Lung microvascular endothelial cell (primary cell): ENCODE measurements around the gene YIPF1. TPM values are rescaled to one million over a fixed set of nuclear protein-coding genes. Genes with fewer than 3 reads are reported as not detected.
A peak's percentile ranks its signal among the peaks of the same experiment; 100 is the strongest.
"Not testable (repeated sequence)": the region's sequence is repeated elsewhere in the genome, so short reads cannot be mapped to it uniquely, and the experiment has no call there.

Experiments used
- DNase-seq, 2 donors: peaks; one replicate each; pipeline versions ENCODE4 v3.0.0 to v3.0.0-alpha.2; 2010; ENCODE audit warnings: low read depth in 2 of 2
- total RNA-seq: library from RNA; depleted of rRNA; stranded (reverse); fragments of >200 nt; gene quantifications from 2 replicates; pipeline ENCODE4 v1.2.1, GENCODE V29; 2014

YIPF1 gene
- total RNA-seq, 1 donor from 2014 or later, result 19.4 TPM

DNA sequence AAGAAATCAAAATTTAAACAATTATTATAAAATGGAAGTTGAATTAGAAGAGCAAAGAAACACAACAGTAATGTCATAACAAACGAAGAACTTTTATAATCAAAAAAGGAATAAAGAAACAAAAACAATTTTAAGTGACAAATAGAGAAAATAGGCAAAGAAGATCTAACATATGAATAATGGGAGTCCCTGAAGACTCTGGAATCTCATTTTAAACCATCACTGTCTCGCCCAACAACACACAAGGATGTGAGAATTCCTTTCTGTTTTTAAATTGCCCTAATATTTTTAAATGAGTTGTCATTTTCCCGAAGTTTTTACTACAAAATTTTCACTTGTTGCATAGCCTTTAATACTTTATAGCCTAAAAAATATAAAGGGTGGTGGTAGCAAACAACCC lies 47.2 kb downstream of the YIPF1 start:
- no peak for DNase-seq

DNA sequence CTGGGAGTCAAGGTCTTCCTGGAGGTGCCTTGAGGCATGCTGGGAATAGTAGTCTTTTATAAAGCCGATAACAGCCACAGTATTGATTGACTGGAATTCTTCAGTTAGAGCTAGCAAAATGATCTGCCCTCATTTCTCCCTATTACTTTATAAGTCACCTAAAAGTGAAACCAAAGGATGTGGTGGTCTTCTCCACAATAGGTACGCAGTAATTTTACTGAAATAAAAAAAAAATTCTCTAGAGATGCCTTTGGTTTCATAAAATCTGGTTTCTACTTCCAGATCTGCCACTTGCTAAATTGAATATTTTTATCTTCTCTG lies 51.0 kb downstream of the YIPF1 start:
- no peak for DNase-seq

DNA sequence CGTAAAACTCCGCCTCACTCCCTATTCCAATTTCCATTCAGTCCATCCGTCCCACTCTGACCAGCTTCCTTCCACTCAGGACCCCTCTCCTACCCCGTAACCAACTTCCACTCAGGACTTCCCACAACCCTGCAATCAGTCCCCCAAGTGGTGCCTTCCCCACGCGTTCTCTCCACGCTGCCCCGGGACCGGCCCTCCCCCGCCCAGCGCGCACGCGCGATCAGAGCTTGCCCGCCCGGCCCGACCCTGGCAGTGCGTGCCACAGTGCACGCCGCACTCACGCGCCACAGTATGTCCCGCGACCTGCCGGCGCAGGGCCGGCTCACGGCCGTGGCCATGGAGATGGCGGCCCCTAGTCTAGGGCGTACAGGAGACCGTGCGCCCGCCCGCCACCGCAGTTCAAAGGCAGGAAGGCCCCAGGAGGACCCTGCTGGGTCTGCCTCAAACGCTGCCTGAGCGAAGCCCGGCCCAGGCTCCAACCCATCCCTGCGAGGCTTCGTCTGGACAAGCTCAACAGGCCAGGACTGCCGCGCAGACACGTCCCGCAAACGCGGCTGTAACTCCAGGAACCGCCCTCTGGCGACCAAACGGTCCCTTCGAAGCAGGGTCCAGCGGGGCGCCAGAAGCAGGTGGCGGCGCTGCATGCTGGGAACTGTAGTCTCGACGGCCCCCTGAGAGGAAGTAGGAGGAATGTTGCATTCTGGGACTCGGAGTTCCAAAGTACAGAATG lies 51.5 kb downstream of the YIPF1 start, which contains the start of gene NDC1:
NDC1 (minus strand) TSS at position 373 of the 730 bp plus-strand sequence; CDS start at position 338, 35 bp downstream.
- DNase-seq, result peak; percentile 96 to 97

DNA sequence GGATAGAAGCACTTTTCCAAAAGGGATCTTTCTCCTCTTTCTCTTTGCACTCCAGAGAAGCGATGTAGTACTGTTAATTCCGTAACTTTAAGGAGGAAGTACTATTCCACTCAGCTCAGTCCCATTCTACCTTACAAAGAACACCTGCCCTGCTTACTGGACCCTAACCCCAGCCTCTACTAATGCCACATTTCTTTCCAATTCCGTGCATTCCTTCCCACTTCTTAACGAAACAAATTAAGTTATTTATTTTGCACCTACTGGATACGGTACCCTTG lies 52.0 kb downstream of the YIPF1 start:
- no peak for DNase-seq

DNA sequence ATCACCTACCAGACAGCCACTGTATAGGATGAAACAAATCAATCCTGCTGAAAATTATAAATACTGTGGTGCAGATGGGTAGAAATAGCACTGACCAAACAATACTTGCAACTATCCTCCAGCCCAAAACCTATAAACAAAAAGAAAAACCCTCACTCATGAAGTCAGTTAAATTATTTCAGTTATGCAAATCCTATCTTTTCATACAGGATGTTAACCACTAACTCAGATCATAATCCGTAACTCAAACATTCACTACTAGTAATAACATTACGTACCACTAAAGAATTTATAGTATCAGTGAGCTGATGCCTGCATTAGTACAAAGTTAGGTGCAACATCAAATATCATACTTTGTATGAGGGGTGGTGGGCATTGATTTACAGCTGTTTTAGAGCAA lies 54.1 kb downstream of the YIPF1 start:
- DNase-seq, result no peak

DNA sequence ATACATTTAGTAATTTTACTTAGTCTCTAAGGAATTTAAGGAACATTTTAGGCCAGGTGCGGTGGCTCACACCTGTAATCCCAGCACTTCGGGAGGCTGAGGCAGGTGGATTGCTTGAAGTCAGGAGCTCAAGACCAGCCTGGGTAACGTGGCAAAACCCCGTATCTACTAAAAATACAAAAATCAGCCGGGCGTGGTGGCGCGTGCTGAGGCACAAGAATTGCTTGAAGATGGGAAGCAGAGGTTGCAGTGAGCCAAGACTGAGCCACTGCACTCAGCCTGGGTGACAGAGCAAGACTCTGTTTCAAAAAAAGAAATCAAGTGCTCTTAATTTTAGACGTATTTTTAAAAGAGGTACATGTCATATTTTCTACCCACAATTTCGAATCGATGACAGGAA lies 54.8 kb downstream of the YIPF1 start:
- DNase-seq, result no peak

DNA sequence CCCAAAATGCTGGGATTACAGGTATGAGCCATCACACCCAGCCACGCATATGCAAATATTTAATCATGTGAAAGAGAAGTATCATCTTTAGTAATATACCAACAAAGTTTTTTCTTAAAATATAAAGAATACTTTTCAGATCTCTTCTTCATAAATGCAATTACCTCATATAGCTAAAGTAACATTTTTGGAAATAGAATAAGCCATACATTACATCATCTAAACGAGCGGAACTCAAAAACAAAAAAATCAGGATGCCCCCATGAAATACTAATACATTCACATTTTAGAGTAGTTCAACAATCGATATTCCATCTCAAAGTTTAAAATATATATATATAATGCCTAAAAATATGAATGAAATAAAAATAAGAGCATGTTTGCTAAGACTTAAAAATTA lies 56.2 kb downstream of the YIPF1 start:
- no peak for DNase-seq

DNA sequence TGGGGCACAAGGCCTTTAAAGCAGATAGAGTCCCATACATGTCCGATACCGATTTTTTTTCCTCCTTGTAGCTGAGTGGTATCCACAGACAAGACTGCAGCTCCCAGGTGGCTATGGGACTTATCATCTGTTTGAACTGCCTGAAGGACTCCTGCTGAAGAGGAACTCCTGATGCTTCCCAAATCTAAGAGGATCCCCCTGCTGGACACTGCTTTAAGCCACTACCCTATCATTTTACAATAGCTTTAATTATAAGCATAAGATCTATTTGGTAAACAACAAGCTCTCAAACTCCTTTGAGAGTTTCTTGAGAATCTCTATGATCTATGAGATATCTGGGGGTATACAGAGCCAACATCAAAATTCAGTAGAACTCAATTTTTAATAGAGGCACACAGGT lies 63.2 kb downstream of the YIPF1 start:
- peak; percentile 19 to 35 for DNase-seq

DNA sequence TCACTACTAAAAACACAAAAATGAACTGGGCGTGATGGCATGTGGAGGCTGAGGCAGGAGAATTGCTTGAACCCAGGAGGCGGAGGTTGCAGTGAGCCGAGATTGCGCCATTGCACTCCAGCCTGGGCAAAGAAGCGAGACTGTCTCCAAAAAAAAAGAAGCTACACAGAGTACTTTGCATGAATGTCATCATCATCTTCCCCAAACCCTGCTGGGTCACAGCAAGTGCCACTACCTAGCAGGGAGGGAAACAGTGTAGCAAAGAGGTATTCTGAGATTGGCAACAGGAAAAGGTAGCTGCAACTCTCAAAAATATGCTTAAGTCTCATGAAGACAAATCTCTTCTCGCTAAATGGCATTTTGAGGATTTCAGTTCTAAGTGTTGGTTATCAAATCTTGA lies 64.3 kb downstream of the YIPF1 start:
- DNase-seq, result no peak

DNA sequence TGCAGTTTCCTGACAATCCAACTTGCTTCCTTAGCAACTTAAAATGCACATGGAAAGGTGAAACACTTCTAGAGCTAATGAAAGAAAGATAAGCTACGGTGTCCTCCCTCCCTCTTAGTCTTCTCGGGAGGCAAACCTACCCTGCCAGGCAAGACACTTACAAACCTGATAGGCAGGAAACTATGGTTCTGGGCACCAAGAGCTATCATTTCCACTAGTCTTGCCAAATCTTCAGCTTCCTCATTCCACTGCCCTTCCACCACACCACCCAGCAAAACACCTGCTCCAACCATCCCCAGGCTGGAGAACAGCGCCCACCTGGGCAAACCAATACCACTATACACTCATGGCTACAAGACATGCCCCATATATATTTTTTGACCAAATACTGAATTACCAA lies 66.7 kb downstream of the YIPF1 start:
- DNase-seq, result no peak

DNA sequence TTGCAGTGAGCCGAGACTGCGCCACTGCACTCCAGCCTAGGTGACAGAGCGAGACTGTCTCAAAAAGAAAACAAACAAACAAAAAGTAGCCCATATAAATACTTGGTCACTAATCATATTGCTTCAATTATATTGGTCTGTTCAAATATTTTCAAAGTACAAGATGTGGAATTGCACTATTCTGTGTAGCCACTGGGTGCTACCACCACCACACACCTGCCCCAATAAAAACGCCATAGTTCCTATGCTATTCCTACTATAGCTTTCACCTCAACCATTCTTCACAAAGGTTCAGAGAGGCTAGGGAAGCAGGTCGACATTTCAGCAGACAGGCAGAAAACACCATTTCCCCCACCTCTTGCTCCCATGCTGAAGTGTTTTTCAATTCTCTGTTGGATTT lies 68.2 kb downstream of the YIPF1 start:
- DNase-seq, result no peak

DNA sequence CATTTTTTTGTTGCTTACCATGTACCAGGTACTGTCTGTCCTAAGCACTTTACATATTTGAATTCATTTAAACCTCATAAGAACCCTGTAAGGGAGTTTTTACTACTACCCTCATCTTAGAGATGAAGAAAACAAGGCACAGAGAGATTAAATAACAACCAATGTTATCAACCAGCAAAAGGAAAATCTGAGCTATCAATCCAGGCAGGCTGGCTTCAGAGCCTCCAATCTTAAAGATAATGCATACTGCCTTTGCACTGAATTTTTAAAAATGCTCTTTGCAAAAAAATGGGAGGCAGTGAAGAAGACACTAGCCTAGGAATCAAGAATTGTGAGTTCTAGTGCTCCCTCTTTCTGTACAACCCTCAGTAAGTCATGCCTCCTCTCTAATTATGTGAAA lies 70.2 kb downstream of the YIPF1 start:
- DNase-seq, result no peak

DNA sequence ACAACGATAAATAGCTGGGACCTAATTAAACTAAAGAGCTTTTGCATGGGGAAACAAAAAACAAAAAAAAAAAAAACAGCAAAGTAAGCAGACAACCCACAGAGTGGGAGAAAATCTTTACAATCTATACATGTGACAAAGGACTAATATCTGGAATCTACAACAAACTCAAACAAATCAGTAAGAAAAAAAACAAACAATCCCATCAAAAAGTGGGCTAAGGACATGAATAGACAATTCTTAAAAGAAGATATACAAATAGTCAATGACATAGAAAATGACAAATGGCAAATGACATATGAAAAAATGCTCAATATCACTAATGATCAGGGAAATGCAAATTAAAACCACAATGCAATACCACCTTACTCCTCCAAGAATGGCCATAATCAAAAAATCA lies 73.0 kb downstream of the YIPF1 start:
- not testable (repeated sequence) for DNase-seq

DNA sequence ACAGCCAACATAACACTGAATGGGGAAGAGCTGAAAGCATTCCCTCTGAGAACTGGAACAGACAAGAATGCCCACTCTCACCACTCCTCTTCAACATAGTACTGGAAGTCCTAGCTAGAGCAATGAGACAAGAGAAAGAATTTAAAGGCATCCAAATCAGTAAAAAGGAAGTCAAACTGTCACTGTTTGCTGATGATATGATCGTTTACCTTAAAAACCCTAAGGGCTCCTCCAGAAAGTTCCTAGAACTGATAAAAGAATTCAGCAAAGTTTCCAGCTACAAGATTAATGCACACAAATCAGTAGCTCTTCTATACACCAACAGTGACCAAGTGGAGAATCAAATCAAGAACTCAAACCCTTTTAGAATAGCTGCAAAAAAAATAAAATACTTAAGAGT lies 74.1 kb downstream of the YIPF1 start:
- not testable (repeated sequence) for DNase-seq

DNA sequence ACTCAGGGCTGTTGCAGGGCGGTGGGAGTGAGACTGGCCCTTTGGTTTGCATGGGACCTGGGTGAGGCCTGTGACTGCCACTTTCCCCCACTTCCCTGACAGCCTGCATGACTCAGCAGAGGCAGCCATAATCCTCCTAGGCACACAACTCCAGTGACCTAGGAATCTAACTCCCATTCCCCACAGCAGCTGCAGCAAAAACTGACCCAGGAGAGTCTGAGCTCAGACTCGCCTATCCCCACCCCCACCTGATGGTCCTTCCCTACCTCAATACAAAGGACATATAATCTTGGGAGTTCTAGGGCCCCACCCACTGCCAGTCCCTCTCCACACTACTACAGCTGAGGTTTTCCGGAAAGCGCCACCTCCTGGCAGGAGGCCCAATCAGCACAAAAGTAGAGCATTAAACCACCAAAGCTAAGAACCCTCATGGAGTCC lies 78.2 kb downstream of the YIPF1 start:
- peak; percentile 17 to 24 for DNase-seq

DNA sequence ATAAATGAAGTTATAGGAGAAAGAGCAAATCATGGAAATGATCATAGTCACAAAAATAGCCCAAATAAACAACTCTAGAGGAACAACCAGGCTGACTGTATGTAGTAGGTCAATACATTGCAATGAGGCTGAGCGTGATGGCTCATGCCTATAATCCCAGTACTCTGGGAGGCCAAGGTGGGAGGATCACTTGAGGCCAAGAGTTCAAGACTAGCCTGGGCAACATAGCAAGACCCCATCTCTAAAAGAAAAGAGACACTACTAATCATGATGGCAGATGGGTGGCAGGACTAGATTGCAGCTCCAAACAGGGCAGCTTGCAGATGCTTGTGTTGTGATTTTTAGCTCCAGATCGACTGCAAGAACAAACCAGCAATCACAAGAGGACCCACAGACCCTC lies 79.1 kb downstream of the YIPF1 start:
- no peak for DNase-seq

DNA sequence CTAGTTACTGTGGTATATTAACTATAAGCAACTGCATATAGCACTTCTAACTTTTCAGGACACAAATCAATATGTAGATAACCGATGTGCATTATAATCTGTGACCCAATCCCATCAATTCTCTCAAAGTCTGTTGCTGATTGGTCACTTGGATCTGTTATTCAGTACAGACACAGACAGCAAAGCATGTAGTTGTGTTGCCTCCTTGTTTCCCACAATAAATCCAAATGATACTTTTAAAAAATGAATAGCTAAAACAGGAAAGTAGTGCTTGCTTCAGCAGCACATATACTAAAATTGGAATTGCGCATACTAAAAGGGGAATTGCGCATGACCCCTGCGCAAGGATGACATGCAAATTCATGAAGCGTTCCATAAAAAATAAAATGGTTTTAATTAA lies 79.6 kb downstream of the YIPF1 start:
- DNase-seq, result no peak

DNA sequence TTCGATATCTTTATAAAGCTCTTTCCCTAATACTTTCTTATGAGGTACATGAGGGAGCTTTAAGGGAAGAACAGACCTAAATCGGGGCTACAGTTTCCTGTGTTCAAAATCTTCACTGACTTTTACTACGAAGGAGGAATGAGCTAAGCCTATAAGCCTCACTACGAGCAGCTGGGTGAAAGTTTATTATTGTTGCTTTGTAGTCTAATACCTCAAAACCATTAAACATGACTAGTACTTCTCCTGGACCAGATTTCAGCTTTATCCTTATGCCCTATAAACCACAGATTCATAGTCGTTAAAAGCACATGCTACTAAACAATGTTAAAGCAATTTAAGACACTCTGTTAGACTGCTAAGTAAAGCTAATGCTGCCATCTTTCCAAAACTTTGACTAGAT lies 81.7 kb downstream of the YIPF1 start:
- no peak for DNase-seq

DNA sequence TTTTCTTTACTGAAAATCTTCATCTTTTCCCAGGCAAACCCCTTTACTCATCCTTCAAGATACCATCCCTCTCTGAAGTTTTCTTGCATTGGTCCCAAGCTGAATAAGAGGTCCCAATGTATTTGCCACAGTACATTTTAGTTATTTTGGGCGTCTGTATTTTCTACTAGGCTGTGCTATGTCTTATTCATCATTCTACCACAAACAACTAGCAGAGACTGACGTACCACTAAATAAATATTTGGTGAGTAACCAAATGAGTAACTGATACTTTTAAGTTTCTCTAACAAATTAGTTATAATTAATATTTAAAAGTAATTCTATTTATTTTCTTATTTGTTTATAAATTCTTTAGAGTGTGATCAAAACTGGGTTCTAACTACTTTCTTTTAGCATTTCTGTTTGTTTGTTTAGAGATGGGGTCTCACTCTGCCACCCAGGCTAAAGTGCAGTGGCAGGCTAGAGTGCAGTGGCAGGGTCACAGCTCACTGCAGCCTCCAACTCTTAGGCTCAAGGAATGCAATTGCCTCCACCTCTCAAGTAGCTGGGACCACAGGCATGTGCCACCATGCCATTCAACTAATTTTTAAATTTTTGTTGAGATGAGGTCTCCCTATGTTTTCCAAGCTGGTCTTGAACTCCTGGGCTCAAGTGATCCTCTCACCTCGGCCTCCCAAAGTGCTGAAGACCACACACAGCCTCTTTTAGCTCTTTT lies 84.6 kb downstream of the YIPF1 start:
- DNase-seq, result no peak

DNA sequence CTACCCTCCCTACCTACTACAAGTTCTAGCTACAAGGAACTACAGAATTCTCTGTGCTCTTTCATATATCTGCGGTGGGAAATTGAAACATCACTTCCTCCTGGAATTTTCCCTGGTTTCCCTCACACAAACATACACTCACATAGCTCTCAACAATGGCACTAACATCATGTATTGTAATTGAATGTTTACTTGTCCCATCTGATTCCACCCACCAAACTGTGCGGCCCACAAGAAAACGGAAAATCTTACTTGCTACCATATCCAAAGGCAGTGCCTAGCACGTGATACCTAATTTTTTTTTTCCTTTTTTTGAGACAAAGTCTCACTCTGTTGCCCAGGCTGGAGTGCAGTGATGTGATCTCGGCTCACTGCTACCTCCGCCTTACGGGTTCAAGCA lies 85.4 kb downstream of the YIPF1 start:
- DNase-seq, result peak in 1 of 2 donors; percentile 81
